Thymus (tissue), 14 donors: Measurements from ENCODE around the gene TMEM63A. TPM values are rescaled to one million over a fixed set of nuclear protein-coding genes. Genes with fewer than 3 reads are reported as not detected.
"Not testable (repeated sequence)": the region's sequence is repeated elsewhere in the genome, so short reads cannot be mapped to it uniquely, and the experiment has no call there.

Experiments
- DNase-seq, 9 donors: peaks; one replicate each; pipeline ENCODE4 v3.0.0-alpha.2; 2013; ENCODE audit warnings: low spot score in 9 of 9, low read depth in 6 of 9, missing footprints in 1 of 9
- H3K27ac ChIP-seq, 2 donors: one replicate each; pipeline ENCODE4 v1.5.1; 2013; ENCODE audit warnings: control low read depth in 1 of 2, low read depth in 1 of 2, low read length in 1 of 2, mild to moderate bottlenecking in 1 of 2, moderate library complexity in 1 of 2
- H3K27me3 ChIP-seq, 2 donors: one replicate each; pipeline ENCODE4 v1.5.1; 2013; ENCODE audit warnings: low read length in 1 of 2; ENCODE audit not compliant: control insufficient read depth in 2 of 2, insufficient read depth in 1 of 2
- H3K36me3 ChIP-seq, 2 donors: one replicate each; pipeline ENCODE4 v1.5.1; 2013; ENCODE audit warnings: low read length in 1 of 2, mild to moderate bottlenecking in 1 of 2, moderate library complexity in 1 of 2; ENCODE audit not compliant: control insufficient read depth in 2 of 2, insufficient read depth in 2 of 2
- H3K4me1 ChIP-seq, 2 donors: one replicate each; pipeline ENCODE4 v1.5.1; 2013; ENCODE audit warnings: low read length in 2 of 2; ENCODE audit not compliant: control insufficient read depth in 2 of 2, insufficient read depth in 2 of 2
- H3K4me3 ChIP-seq, 2 donors: one replicate each; pipeline ENCODE4 v1.5.1; 2013; ENCODE audit warnings: low read length in 2 of 2, control low read depth in 1 of 2, mild to moderate bottlenecking in 1 of 2
- H3K9me3 ChIP-seq, 2 donors: one replicate each; pipeline ENCODE4 v1.5.1; 2013; ENCODE audit warnings: low read length in 1 of 2, mild to moderate bottlenecking in 1 of 2; ENCODE audit not compliant: control insufficient read depth in 2 of 2, insufficient read depth in 1 of 2
- WGBS: extraction: QIAGEN DNeasy Blood & Tissue Kit; methylation state at CpG from one replicate; pipeline ENCODE4 v1.1.7; 2013; 5-methylcytosine and 5-hydroxymethylcytosine counted together
- long read RNA-seq, 10 donors: transcript quantifications; one replicate each; lab custom pipeline, GENCODE V29; 2026
- polyA plus RNA-seq: library from polyadenylated mRNA; stranded (reverse); fragments of 200-250 nt; gene quantifications from one replicate; pipeline ENCODE4 v1.2.3, GENCODE V29; 2013
- total RNA-seq: library from RNA; stranded (reverse); fragments of 120-200 nt; gene quantifications from one replicate; pipeline ENCODE4 v1.2.4, GENCODE V29; 2013
- donor health status: healthy.

The TMEM63A gene
- total RNA-seq = 19.8 TPM
- 38.8 TPM for polyA plus RNA-seq
- long read RNA-seq, donor 1, partial matches to known transcripts = 0 of 1 reads
- long read RNA-seq, donor 1, other reads (novel, unspliced or antisense) = 0 of 1 reads
- long read RNA-seq, donor 2, full-length matches to known transcripts = 9 of 48 reads
- long read RNA-seq, donor 2, partial matches to known transcripts = 39 of 48 reads
- long read RNA-seq, donor 2, other reads (novel, unspliced or antisense) = 0 of 48 reads
- long read RNA-seq, donor 3, full-length matches to known transcripts = 3 of 8 reads
- long read RNA-seq, donor 3, partial matches to known transcripts = 5 of 8 reads
- long read RNA-seq, donor 3, other reads (novel, unspliced or antisense) = 0 of 8 reads
- long read RNA-seq, donor 4, partial matches to known transcripts = 11 of 12 reads
- long read RNA-seq, donor 4, other reads (novel, unspliced or antisense) = 0 of 12 reads
- long read RNA-seq, donor 5, full-length matches to known transcripts = 4 of 22 reads
- long read RNA-seq, donor 5, partial matches to known transcripts = 18 of 22 reads
- long read RNA-seq, donor 5, other reads (novel, unspliced or antisense) = 0 of 22 reads
- long read RNA-seq, donor 6, full-length matches to known transcripts = 2 of 16 reads
- long read RNA-seq, donor 6, partial matches to known transcripts = 14 of 16 reads
- long read RNA-seq, donor 6, other reads (novel, unspliced or antisense) = 0 of 16 reads
- long read RNA-seq, donor 7, full-length matches to known transcripts = 2 of 2 reads
- long read RNA-seq, donor 7, partial matches to known transcripts = 0 of 2 reads
- long read RNA-seq, donor 7, other reads (novel, unspliced or antisense) = 0 of 2 reads
- long read RNA-seq, donor 8 = 0 reads
- long read RNA-seq, donor 9, full-length matches to known transcripts = 2 of 2 reads
- long read RNA-seq, donor 9, partial matches to known transcripts = 0 of 2 reads
- long read RNA-seq, donor 9, other reads (novel, unspliced or antisense) = 0 of 2 reads
- long read RNA-seq, donor 10, partial matches to known transcripts = 0 of 3 reads
- long read RNA-seq, donor 10, other reads (novel, unspliced or antisense) = 0 of 3 reads

- peak within 1 kb of the TSS; percentile 86 to 96 for H3K4me3 ChIP-seq
- H3K27ac ChIP-seq = peak within 1 kb of the TSS; percentile 93 to 98
- H3K9me3 ChIP-seq = peaks cover 0 to 2% of the 10 kb centered on the region in 2 donors
- WGBS = under 1% methylated on average over 64 of the region's 64 CpGs
- peak in 5 of 9 donors; percentile 65 to 89 (median 78) for DNase-seq
- H3K4me1 ChIP-seq = peaks cover 37 to 60% of the 10 kb centered on the region in 2 donors
- H3K27me3 ChIP-seq = peaks cover 0 to 23% of the 10 kb centered on the region in 2 donors
- H3K36me3 ChIP-seq = peaks cover 6 to 20% of the 10 kb centered on the region in 2 donors
Measured at GRCh38 chr1:225881959-225882693, at the start of gene TMEM63A. TSS of gene TMEM63A (minus strand) at chr1:225882380. CDS start at chr1:225877580, 4,800 bp downstream.

- 99% methylated on average over 5 of the region's 5 CpGs for WGBS
- no peaks in the 10 kb centered on the region for H3K36me3 ChIP-seq
Measured at GRCh38 chr1:225931270-225932136, 49.3 kb upstream of the TMEM63A start.

GRCh38 chr1:225930566-225930965, 48.4 kb upstream of the TMEM63A start:
- H3K4me1 ChIP-seq = peaks cover 0 to 22% of the 10 kb centered on the region in 2 donors
- WGBS = over 99% methylated on average over 2 of the region's 2 CpGs

More at GRCh38 chr1:225931270-225932136, 49.3 kb upstream of the TMEM63A start:
- Histone ChIP-seq H3K4me1 (peaks cover 0 to 21% of the 10 kb centered on the region in 2 donors), H3K27me3 (no peaks in the 10 kb centered on the region), H3K4me3 (no peak overlapping the region), H3K27ac (no peak overlapping the region), H3K9me3 (no peaks in the 10 kb centered on the region)
- no peak for DNase-seq

GRCh38 chr1:225929462-225929861, 47.3 kb upstream of the TMEM63A start:
- WGBS = 94% methylated on average over 3 of the region's 3 CpGs
- H3K27ac ChIP-seq, H3K36me3 ChIP-seq, H3K4me3 ChIP-seq, H3K27me3 ChIP-seq, DNase-seq, H3K9me3 ChIP-seq: not testable (repeated sequence)
- H3K4me1 ChIP-seq = peaks cover 2 to 25% of the 10 kb centered on the region in 2 donors

More at GRCh38 chr1:225930566-225930965, 48.4 kb upstream of the TMEM63A start:
- no peaks in the 10 kb centered on the region for H3K36me3 ChIP-seq
- DNase-seq = no peak
- no peak overlapping the region for H3K4me3 ChIP-seq
- no peaks in the 10 kb centered on the region for H3K9me3 ChIP-seq
- no peaks in the 10 kb centered on the region for H3K27me3 ChIP-seq
- H3K27ac ChIP-seq = no peak overlapping the region

- no peak overlapping the region for H3K4me3 ChIP-seq
- H3K27ac ChIP-seq = peak overlapping the region in 1 of 2 donors; percentile 57
- 90% methylated on average over 14 of the region's 14 CpGs for WGBS
Measured at GRCh38 chr1:225928186-225929175, 46.3 kb upstream of the TMEM63A start.

GRCh38 chr1:225926551-225927113, 44.5 kb upstream of the TMEM63A start:
- WGBS = 85% methylated on average over 3 of the region's 3 CpGs
- no peak overlapping the region for H3K27ac ChIP-seq
- H3K9me3 ChIP-seq = no peaks in the 10 kb centered on the region
- DNase-seq = peak in 1 of 9 donors; percentile 29
- H3K4me3 ChIP-seq = no peak overlapping the region
- H3K36me3 ChIP-seq = peaks cover 10 to 11% of the 10 kb centered on the region in 2 donors
- H3K4me1 ChIP-seq = peaks cover 7 to 41% of the 10 kb centered on the region in 2 donors
- H3K27me3 ChIP-seq = no peaks in the 10 kb centered on the region

More at GRCh38 chr1:225928186-225929175, 46.3 kb upstream of the TMEM63A start:
- DNase-seq = peak in 1 of 9 donors; percentile 49
- H3K36me3 ChIP-seq = no peaks in the 10 kb centered on the region
- no peaks in the 10 kb centered on the region for H3K9me3 ChIP-seq
- no peaks in the 10 kb centered on the region for H3K27me3 ChIP-seq
- H3K4me1 ChIP-seq = peaks cover 2 to 26% of the 10 kb centered on the region in 2 donors
